OCI-LY1 (cell line): ENCODE data around the gene AMBRA1.

Source experiments
- H2AFZ ChIP-seq: fragments of 200-600 bp; sonication (generic), shearing (Covaris generic); 2 replicates; pipeline ENCODE4 v1.6.0; 2014; ENCODE audit warnings: antibody characterized with exemption, mild to moderate bottlenecking, low read length
- H3F3A ChIP-seq: fragments of 200-600 bp; sonication (generic), shearing (Covaris generic); 2 replicates; pipeline ENCODE4 v1.6.0; 2014; ENCODE audit warnings: mild to moderate bottlenecking, antibody characterized with exemption, low read length, moderate library complexity; ENCODE audit not compliant: insufficient read depth
- H3K27ac ChIP-seq: fragments of 200-600 bp; sonication (generic); 2 replicates; pipeline ENCODE4 v1.5.1; 2014; ENCODE audit warnings: low read length, mixed run types, mild to moderate bottlenecking, low read depth; ENCODE audit not compliant: poor library complexity, severe bottlenecking
- H3K27me3 ChIP-seq: fragments of 200-600 bp; sonication (generic); 2 replicates; pipeline ENCODE4 v1.6.0; 2014; ENCODE audit warnings: antibody characterized with exemption, mild to moderate bottlenecking, low read length, moderate library complexity; ENCODE audit not compliant: insufficient read depth
- H3K36me3 ChIP-seq: fragments of 200-600 bp; sonication (generic); 2 replicates; pipeline ENCODE4 v1.6.1; 2014; ENCODE audit warnings: mild to moderate bottlenecking, antibody characterized with exemption, low read length, moderate library complexity, mixed read lengths; ENCODE audit not compliant: insufficient read depth
- H3K4me1 ChIP-seq: fragments of 200-600 bp; sonication (generic); 2 replicates; pipeline ENCODE4 v1.5.1; 2014; ENCODE audit warnings: mild to moderate bottlenecking, low read length, moderate library complexity; ENCODE audit not compliant: insufficient read depth, severe bottlenecking
- H3K4me2 ChIP-seq: fragments of 200-600 bp; sonication (generic), shearing (Covaris generic); 2 replicates; pipeline ENCODE4 v1.6.1; 2014; ENCODE audit warnings: low read length
- H3K4me3 ChIP-seq: fragments of 200-600 bp; sonication (generic); 2 replicates; pipeline ENCODE4 v1.5.1; 2014; ENCODE audit warnings: low read length, low read depth, mild to moderate bottlenecking, mixed read lengths; ENCODE audit not compliant: poor library complexity, severe bottlenecking
- H3K79me2 ChIP-seq: fragments of 200-600 bp; shearing (Covaris generic); 2 replicates; pipeline ENCODE4 v1.6.1; 2016; ENCODE audit warnings: mixed run types, low read length, mixed read lengths; ENCODE audit not compliant: insufficient read depth
- H3K9ac ChIP-seq: fragments of 200-600 bp; sonication (generic), shearing (Covaris generic); 2 replicates; pipeline ENCODE4 v1.6.1; 2014; ENCODE audit warnings: mild to moderate bottlenecking, low read length, mixed read lengths
- H3K9me2 ChIP-seq: fragments of 200-600 bp; sonication (generic), shearing (Covaris generic); 2 replicates; pipeline ENCODE4 v1.6.1; 2014; ENCODE audit warnings: low read depth, mild to moderate bottlenecking, low read length, mixed read lengths
- H3K9me3 ChIP-seq: fragments of 200-600 bp; shearing (Covaris generic); 2 replicates; pipeline ENCODE4 v1.6.1; 2014; ENCODE audit warnings: low read length, mixed read lengths
- H4K20me1 ChIP-seq: fragments of 200-600 bp; sonication (generic), shearing (Covaris generic); 2 replicates; pipeline ENCODE4 v1.6.0; 2016; ENCODE audit warnings: mild to moderate bottlenecking, low read length; ENCODE audit not compliant: insufficient read depth
- EZH2 ChIP-seq: fragments of 200-600 bp; sonication (generic), shearing (Covaris generic); IDR thresholded peaks from 2 replicates; pipeline ENCODE4 v1.8.0; 2017; ENCODE audit warnings: borderline replicate concordance, mixed run types, mild to moderate bottlenecking, antibody characterized with exemption, low read length, moderate library complexity, mixed read lengths
- TF ChIP-seq, protein P1 (sequence below): fragments of 200-600 bp; sonication (generic), shearing (Covaris generic); IDR thresholded peaks from 2 replicates; pipeline ENCODE4 v1.5.1; 2017; ENCODE audit warnings: mild to moderate bottlenecking, antibody characterized with exemption, low read length, moderate library complexity, mixed read lengths

AMBRA1 gene

DNA sequence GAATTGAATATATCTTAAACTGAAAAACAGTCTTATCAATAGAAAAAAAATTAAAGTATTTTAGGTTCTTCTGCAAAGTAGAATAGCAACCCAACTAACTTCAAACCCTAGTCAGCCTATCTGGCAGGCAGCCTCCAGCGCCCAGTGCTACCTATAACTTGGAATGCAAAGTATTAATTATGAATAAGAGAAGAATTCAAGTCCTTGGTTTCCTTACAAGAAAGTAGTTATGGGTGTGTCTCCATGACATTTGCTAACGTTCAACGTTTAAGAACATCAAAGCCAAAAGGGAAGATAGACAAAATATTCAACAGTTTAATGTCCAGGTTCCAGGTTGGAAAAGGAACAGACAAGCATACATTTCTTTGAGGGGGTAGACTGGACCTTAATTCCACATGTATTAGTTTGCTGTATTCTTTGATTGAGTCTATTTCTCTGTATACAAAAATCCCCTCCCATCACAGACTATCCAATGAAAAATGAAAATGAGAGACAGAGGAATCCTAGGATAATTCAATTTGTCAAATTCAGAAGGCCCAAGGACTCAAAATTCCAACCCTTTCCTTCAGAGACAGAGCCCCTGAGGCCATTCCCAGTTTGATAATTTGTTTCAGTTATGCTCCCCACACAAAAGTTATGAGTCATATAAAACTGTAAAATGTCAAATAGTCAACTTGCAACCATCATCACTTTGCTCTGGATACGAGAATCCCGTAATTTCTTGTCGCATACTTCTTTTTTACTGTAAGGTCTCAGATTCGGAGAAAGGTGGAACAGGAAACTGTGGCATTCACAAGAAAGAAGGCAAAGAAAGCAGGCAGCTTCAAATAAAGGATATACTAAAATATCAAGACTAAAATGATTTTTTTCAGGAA, 118.5 kb downstream of the AMBRA1 start:
- H3K4me1 ChIP-seq, result no peaks in the 10 kb centered on the region
- H3K9me2 ChIP-seq, result no peaks in the 10 kb centered on the region
- H3K4me2 ChIP-seq, result no peak overlapping the region
- H3K9me3 ChIP-seq, result no peaks in the 10 kb centered on the region
- no peak overlapping the region for H3K27ac ChIP-seq
- H2AFZ ChIP-seq, result no peak overlapping the region
- no peak overlapping the region for H3K9ac ChIP-seq
- H3K27me3 ChIP-seq, result no peaks in the 10 kb centered on the region
- H3K4me3 ChIP-seq, result no peak overlapping the region
- H3K79me2 ChIP-seq, result no peaks in the 10 kb centered on the region
- H3K36me3 ChIP-seq, result no peaks in the 10 kb centered on the region
- H4K20me1 ChIP-seq, result no peaks in the 10 kb centered on the region
- H3F3A ChIP-seq, result no peaks in the 10 kb centered on the region
- TF ChIP-seq, protein P1, sequence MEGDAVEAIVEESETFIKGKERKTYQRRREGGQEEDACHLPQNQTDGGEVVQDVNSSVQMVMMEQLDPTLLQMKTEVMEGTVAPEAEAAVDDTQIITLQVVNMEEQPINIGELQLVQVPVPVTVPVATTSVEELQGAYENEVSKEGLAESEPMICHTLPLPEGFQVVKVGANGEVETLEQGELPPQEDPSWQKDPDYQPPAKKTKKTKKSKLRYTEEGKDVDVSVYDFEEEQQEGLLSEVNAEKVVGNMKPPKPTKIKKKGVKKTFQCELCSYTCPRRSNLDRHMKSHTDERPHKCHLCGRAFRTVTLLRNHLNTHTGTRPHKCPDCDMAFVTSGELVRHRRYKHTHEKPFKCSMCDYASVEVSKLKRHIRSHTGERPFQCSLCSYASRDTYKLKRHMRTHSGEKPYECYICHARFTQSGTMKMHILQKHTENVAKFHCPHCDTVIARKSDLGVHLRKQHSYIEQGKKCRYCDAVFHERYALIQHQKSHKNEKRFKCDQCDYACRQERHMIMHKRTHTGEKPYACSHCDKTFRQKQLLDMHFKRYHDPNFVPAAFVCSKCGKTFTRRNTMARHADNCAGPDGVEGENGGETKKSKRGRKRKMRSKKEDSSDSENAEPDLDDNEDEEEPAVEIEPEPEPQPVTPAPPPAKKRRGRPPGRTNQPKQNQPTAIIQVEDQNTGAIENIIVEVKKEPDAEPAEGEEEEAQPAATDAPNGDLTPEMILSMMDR, result no peak
- TF ChIP-seq EZH2, result no peak

DNA sequence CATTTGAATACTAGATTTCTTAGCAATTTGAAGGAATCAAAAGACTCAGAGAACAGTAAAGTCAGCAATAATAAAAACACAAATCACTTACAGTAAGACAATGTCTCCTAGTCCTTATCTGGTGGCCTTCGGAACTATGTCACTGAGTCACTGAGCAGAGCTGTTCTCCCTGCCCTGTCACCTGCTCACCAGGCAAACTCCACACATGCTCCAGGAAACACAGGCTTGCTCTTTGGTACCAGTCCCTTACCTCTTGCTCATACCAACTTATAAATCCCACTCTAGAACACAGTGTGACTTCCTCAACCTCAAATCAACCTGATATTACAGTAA, 121.2 kb downstream of the AMBRA1 start:
- Histone ChIP-seq H3K79me2 (no peaks in the 10 kb centered on the region), H3K4me3 (no peak overlapping the region), H3K9me2 (no peaks in the 10 kb centered on the region)

DNA sequence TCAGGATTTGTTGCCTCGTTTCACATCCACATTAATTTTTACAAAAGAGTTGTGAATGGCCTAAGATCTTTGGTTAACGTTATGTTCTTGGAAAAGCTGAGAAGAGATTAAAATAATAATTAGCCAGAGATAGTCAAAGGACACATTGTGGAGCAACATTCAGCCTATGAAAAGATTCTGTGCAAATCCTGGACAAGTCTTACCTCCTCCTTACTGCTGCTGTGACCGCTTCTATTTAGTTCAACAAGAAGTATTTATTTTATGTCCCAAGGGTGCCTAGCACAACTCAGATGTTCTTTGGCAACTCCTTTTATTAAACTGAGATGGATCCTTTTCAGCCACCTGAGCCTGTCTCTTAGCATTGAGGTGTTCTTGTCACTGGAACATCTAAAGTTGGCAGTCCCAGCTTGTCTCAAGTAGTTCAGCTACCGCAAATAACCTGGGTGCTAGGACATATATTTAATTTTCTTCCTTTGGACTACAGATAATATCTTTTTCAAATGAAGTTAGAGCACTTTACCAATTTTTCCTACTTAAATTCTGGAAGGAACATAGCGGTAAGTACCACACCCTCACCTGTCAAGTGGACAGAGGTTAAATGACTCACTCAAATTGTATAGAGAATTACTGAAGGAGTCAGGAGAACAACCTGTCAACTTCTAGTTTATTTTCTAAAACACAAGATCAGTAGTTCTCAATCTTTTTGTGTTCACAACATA, 121.7 kb downstream of the AMBRA1 start:
- no peak overlapping the region for H3K4me3 ChIP-seq
- no peaks in the 10 kb centered on the region for H3F3A ChIP-seq
- H3K36me3 ChIP-seq, result peaks cover 6% of the 10 kb centered on the region; the same call in 1 of the 2 replicates
- H3K4me2 ChIP-seq, result no peak overlapping the region
- H4K20me1 ChIP-seq, result no peaks in the 10 kb centered on the region
- H2AFZ ChIP-seq, result no peak overlapping the region
- H3K9me3 ChIP-seq, result no peaks in the 10 kb centered on the region
- H3K27ac ChIP-seq, result no peak overlapping the region
- no peak overlapping the region for H3K9ac ChIP-seq
- H3K4me1 ChIP-seq, result no peaks in the 10 kb centered on the region
- no peaks in the 10 kb centered on the region for H3K79me2 ChIP-seq
- TF ChIP-seq EZH2, result no peak
- TF ChIP-seq, protein P1, result no peak
- H3K27me3 ChIP-seq, result no peaks in the 10 kb centered on the region
- H3K9me2 ChIP-seq, result no peaks in the 10 kb centered on the region

More for the DNA sequence above, 121.2 kb downstream of the AMBRA1 start:
- TF ChIP-seq, protein P1, result no peak
- TF ChIP-seq EZH2, result no peak
- Histone ChIP-seq H3K4me1 (no peaks in the 10 kb centered on the region), H3K9ac (no peak overlapping the region), H2AFZ (no peak overlapping the region), H3K9me3 (no peaks in the 10 kb centered on the region), H3K36me3 (peaks cover 5% of the 10 kb centered on the region; the same call in 1 of the 2 replicates), H3K27ac (no peak overlapping the region), H3K27me3 (no peaks in the 10 kb centered on the region), H3K4me2 (no peak overlapping the region), H3F3A (no peaks in the 10 kb centered on the region), H4K20me1 (no peaks in the 10 kb centered on the region)
